Body of pancreas (tissue), 4 donors: ENCODE measurements around the gene TJP1.

Source experiments
- POLR2A ChIP-seq, 3 donors: fragments of 450-650 bp; IDR thresholded peaks; one replicate each; pipeline ENCODE4 v1.6.1; 2016; ENCODE audit warnings: antibody characterized with exemption in 3 of 3, mild to moderate bottlenecking in 2 of 3
- TF ChIP-seq, protein P1 (sequence below), 7 experiments: fragments of 450-650 bp in 4 of 7; fragments of 200-600 bp in 3 of 7; sonication (generic) in 3 of 7; IDR thresholded peaks; one replicate each; pipeline ENCODE4 v1.5.1; 2016 to 2019; ENCODE audit warnings: antibody characterized with exemption in 7 of 7

DNA sequence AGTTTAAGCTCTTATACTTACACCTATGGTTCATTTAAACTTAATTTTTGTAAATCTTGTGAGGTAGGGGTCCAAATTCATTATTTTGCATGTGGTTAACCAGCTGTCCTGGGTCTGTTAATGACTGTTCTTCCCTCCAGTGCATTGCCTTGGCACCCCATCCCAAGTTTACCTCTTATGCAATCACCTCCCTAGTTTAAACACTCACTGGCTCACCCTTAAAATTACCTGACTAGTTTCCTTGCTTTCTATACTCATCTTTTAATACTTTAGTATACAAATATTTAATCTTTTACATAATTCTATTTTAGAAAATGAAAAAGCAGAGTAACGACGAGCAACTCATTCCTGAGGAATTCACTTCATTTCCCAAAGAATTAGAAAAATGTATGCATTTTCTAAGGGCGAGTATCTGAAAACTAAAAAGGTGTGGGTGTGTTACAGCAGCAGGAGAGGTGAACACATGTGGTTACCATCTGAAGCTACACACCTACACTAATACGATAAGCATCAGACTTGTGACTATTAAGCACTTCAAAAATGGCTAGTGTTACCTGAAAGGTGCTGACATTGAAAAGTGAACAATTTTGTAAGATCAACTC lies 33.7 kb downstream of the TJP1 start:
- TF ChIP-seq, protein P1, sequence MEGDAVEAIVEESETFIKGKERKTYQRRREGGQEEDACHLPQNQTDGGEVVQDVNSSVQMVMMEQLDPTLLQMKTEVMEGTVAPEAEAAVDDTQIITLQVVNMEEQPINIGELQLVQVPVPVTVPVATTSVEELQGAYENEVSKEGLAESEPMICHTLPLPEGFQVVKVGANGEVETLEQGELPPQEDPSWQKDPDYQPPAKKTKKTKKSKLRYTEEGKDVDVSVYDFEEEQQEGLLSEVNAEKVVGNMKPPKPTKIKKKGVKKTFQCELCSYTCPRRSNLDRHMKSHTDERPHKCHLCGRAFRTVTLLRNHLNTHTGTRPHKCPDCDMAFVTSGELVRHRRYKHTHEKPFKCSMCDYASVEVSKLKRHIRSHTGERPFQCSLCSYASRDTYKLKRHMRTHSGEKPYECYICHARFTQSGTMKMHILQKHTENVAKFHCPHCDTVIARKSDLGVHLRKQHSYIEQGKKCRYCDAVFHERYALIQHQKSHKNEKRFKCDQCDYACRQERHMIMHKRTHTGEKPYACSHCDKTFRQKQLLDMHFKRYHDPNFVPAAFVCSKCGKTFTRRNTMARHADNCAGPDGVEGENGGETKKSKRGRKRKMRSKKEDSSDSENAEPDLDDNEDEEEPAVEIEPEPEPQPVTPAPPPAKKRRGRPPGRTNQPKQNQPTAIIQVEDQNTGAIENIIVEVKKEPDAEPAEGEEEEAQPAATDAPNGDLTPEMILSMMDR (IDR thresholded peaks at IDR 0.05), result no peak
- no peak for TF ChIP-seq POLR2A (IDR thresholded peaks at IDR 0.05)
